DMS114 treated with DMSO at 0.1 percent for 48 hours (cell line): ENCODE results near the gene TBC1D8B.

Experiments
- DNase-seq: peaks from one replicate; lab custom pipeline; 2025; ENCODE audit not compliant: unreplicated experiment; lab: John Stamatoyannopoulos, UW

Gene TBC1D8B

DNA sequence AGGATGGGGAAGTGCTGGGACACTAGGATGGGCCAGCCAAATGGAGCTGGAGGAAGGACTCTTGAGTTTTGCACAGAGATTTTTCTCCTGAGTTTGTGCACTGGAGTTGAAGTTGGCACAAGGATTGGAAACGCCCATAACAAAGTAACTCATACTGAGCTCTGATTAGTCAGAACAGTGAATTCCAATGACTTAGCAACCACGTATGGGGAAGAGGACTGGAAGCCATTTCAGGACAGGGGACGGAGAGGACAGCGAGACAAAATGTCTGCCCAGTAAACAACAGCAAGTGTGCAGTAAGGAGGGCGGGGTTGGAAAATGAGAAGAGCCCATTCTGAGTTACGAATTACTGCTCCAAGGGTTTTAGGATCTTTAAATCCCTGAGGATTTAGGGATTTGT, 94.8 kb downstream of the TBC1D8B start:
- no peak for DNase-seq

DNA sequence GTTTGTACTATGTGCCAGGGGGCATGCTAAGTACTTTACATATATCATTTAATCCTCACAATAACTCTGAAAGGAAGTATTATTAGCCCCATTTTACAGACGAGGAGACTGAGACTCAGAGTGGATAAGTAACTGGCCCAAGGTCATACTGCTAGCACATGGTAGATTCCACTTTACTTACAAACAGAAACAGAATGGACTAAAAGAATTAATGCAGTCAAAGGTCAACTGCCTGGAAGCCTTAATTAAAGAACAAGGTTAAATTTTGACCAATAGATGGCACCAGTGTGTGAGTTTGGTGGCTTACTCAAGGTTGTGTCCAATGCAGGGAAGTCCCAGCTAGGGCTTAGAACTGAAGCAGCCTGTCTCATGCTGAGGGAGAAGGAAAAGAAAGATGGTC, 96.0 kb downstream of the TBC1D8B start:
- no peak for DNase-seq

DNA sequence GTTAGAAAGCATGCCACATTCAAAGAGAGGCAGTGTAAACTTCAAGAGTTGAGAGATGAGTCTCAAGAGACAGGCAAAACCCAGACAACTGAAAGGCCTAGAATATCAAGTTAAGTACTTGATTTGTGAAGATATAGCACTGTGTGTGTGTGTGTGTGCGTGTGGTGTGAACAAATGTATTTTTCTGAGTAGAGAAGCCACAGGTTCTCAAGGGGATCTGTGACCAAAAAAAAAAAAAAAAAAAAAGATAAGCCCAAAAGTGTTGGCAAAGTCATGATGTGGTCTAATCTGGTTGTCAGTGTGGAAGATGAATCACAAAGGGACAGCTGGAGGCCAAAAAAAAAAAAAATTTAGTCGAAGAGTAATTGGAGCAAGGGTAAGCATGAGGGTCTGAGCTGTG, 96.8 kb downstream of the TBC1D8B start:
- DNase-seq = no peak

DNA sequence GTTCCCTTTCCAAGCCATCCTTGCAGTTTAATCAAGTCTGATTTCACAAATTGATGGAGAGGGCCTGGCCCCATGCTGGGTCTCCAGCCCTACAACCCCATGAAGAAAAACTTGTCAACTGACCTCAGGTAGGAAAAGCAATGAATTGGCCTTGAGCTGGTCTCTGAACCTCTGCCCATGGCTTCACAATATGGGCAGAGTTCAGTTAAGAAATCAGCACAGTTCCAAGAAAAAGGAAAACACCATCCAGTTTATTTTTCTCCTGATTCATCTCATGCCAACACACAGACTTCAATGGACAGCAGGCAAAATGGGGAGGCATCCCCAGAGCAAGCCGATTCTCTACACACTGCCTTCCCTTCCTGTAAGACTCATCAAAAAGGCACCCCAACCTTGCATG, 97.4 kb downstream of the TBC1D8B start:
- DNase-seq = no peak

- no peak for DNase-seq
Observed at GRCh38 chrX:106901341-106901740, 98.9 kb downstream of the TBC1D8B start.

DNA sequence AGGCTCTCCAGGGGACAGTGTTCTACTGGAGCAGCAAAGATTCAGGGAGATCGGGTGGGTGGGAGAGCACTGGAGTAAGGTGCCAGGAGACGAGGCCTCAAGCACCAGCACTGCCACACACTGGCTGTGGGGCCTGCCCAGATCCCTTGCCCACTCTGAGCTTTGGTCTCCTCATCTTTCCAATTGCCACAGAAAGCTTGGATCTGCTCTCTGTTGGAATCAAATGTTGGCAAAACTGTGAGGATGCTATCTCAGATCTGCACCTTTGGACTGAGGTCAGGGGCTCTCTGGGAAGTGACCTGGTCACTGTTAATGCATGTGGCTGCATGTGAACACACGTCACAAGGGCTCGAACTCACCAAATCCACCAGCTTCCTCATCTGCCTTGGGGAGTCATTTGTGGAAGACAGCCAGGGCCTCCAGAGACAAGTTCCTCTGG, 99.3 kb downstream of the TBC1D8B start:
- DNase-seq = no peak

- DNase-seq = no peak
Observed at GRCh38 chrX:106902684-106903083, 100.2 kb downstream of the TBC1D8B start.

DNA sequence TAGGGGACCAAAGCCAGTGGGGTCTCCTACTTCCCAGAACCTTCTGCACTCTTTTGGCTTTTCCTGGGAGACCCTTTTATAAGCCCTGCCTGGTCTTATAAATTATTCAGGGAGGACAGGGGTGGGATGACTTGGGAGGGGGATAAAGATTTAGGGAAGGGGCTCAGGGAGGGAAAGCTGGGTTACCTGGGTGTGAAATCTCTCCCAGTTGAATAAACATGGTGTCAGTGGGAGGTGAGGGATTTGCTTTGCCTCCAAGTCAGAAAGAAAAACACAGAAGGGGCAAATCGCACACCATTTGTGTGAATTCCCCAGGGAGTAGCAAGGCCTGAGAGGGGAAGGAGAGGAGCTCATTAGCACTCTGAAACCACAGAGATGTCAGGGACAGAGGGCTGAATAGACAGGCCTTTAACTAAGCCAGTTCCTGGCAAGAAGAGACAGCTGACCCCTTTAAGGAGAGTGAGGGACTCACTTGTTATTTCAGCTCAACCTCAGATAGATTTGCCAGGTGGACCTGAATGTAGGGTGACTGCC, 100.9 kb downstream of the TBC1D8B start, which contains the start of gene RIPPLY1:
Gene RIPPLY1, minus strand, starts transcription at position 51 of the 534 bp plus-strand sequence. CDS start 54 bp downstream, outside the sequence.
- no peak for DNase-seq

DNA sequence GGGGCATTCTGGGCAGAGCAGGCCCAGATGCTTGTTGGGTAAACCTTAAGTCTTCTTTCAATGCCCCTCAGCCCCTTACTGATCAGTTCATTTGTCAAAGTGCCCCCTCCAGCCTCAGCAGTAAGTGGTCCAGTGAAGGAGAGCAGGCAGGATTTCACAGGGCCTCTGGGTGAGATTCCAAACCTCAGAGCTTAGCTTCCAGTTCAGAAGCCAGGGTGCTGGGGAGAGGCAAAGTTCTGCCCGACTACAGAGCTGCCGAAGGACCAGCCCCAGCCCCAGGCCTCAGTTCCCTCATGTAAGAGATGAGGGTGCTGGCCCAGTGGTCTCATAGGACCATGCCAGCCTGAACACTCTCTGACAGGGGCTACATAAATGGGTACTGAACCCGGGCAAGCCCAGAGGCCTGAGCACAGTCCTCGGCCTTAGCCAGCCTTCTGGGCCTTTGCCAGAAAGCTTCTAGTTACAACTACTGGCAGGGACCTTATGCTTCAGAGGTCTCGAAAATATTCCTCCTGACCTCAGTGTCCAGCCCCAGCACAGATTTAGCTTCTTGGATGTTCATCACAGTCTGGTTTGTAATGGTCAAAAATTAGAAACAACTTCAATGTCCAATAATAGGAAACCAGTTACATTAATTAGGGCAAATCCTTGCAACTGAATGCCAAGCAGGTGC, 101.5 kb downstream of the TBC1D8B start:
- DNase-seq = no peak

DNA sequence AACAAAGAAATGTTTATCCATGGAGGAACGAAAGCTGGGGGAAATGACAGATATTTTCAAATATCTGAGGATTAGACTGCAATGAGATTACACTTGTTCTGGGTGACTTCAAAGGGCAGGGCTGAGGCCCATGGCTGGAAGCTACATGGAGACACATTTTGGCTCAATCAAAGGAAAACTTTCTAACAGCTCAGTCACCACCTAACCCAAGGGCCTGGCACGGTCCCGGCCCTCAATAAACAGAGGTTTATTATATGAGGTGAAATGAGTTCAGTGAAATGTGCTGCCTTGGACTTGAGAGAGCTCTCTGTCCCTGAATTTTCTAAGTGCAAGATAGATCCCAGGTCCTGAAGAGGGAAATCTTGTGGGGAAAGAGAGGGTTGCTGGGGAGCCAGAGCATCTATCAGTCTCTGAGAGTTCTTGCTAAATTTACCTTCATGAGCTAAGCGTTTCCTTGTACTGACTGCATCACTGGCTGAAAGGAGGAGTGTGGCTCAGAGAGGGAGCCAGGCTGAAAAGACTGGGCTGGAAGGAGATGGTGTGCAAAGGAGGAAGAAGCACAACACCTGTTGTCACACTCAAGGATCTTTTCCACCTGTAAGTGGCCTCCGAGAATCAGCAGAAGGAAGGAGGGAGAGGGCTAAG, 102.7 kb downstream of the TBC1D8B start:
- no peak for DNase-seq

DNA sequence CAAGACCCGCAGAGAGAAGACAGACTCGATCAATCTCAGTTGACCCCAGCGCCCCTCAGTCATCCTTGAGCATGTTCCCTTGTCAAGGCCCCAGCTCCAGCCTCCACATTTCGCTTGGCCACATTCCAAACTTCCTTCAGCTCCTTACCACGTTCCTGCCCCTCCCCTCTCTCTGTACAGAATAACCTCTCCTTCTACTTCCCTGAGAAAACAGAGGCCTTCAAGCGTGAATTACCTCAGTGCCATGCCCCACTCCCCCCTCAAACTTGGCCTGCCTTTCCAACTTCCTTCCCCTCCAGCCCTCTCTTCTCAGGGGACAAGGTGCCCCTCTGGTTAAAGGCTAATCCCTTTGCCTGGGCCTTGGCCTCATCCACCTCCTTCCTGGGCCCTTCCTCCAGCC, 103.9 kb downstream of the TBC1D8B start:
- DNase-seq = no peak

GRCh38 chrX:106912864-106913263, 110.4 kb downstream of the TBC1D8B start:
- no peak for DNase-seq

DNA sequence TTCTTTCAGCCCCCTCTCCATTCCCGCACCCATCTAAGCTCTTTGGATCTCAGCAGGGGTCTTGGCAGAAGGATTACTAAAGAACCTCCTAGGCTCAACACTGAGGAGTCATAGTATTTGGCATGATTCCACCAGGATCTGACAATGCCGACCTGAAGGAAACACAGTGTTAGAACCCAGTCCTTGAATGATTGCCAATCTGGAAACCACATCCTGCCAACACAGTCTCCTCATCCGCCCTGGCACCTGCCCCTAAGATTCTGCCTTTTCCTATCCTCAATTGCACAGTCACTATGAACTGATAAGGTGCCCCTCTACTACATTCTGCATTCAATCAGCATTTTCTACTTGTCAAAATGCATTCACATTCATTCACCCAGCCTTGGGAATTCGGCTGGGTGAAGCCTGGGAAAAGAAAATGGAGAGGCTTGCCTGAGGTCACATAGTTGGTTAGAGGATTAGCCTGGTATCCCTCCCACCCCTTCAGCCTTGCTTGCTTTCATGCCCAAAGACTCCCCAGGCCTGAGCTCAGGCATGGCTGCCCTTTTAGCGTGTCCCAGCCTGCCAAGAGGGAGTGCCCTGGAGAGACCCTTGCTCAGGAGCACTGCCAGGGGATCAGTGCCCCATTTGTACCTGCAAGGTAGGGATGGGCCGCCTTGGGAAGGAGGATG, 115.5 kb downstream of the TBC1D8B start:
- DNase-seq = no peak

- DNase-seq = no peak
Observed at GRCh38 chrX:106919932-106920452, 117.5 kb downstream of the TBC1D8B start, which contains the start of gene CLDN2. CLDN2 (plus strand) TSS chrX:106920402; CDS start chrX:106928229, 7,827 bp downstream.

DNA sequence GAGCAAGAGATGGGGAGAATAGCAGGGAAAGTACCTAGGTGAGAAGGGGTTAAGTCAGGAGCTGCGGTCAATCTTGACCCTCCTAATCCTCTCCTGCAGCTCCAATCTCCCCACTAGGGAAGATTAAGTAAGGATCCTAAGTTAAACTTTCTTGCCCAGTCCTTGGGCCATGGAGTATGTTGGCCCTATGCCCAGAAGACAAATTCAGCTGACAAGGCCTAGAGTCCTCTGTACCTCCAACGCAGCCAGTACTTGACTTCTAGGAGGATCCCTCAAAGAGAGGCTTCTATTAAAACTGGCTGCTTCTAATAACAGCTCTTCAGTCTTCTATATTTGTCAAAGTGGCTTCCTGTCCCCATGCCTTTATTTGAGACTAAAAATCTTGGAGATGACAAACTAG, 119.2 kb downstream of the TBC1D8B start:
- DNase-seq = no peak
